MV-4-11 (cell line): ENCODE data around the gene SH2D3A.

Experiments
- DNase-seq: peaks from one replicate; lab custom pipeline; 2025; lab: John Stamatoyannopoulos, UW

Gene SH2D3A

GRCh38 chr19:6708346-6708745 lies 58.9 kb downstream of the SH2D3A start:
- no peak for DNase-seq

GRCh38 chr19:6707658-6708018 lies 59.6 kb downstream of the SH2D3A start:
- DNase-seq, result no peak

- DNase-seq, result no peak
These were observed 60.1 kb downstream of the SH2D3A start for GRCh38 chr19:6707011-6707657.

DNA sequence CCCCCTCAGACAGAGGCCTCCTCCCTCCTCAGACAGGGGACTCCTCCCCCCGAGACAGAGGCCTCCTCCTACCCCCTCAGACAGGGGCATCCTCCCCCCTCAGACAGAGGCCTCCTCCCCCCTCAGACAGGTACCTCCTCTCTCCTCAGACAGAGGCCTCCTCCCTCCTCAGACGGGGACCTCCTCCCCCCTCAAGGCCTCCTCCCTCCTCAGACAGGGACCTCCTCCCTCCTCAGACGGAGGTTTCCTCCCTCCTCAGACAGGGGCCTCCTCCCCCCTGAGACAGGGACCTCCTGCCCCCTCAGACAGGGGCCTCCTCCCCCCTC lies 60.6 kb downstream of the SH2D3A start:
- DNase-seq, result no peak

DNA sequence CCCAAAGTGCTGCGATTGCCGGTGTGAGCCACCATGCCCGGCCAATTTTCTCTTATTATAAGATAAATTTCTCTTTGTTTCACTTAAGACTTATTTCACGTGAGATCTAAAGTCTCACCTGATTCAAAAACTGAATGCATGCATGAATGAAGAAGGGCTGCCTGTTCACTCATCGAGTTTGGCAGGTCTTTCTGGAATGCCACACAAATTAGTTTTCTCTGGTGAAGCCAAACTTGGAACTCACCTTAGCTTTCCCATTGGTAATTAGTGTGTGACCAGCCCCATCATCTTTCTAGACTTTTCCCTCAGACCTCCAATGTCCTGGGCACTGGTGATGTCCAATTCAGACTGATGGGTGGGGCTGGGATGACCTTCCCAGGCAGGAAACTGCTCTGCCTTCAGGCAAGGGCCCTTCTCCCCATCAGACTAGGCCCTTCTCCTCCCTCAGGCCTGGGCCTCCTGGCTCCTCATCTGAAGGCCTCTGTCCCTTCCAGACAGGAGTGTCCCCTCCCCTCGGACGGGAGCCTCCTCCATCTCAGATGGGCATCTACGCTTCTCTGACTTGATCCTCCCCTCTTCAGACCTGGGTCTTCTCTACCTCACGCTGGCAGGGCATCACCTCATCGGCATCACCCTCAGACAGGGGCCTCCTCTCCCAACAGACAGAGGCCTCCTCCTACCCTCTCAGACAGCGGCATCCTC lies 61.2 kb downstream of the SH2D3A start:
- no peak for DNase-seq
